GM21515 (cell line): Measurements from ENCODE around the gene CEP170B.
"Not testable (repeated sequence)": the region's sequence is repeated elsewhere in the genome, so short reads cannot be mapped to it uniquely, and the experiment has no call there.

ENCODE experiments used
- ATAC-seq: cut with Tn5 transposase; IDR thresholded peaks from one replicate; pipeline ENCODE4 v1.9.1; 2021; ENCODE audit not compliant: unreplicated experiment

The CEP170B gene

DNA sequence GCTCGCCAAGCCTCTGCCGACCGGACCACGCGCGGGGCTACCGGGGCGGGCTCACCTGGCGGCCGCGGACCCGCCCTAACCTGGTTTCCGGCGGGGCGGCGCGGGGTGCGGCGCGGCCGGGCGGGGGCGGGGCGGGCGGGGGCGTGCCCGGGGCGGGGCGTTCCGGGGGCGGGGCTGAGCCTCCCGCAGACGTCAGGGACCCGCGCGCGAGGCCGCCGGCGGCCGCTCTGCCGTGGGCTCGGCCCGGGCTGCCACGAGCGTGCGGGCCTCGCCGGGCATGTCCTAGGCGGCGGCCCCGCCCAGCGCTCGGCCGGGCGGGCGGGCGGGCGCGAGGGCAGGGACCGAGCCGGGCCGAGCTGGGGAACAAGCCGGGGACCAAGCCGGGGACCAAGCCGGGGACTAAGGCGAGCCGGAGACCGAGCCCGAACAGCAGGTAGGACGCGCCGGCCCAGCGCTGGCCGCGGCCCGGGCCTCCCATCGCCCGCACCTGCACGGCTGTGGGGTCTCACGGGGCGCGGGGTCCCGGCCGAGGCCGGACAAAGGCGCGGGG is at the start of gene CEP170B:
Gene CEP170B, plus strand, starts transcription at position 188 of the 550 bp plus-strand sequence. CDS start 3,183 bp downstream, outside the sequence.
- ATAC-seq: no peak

DNA sequence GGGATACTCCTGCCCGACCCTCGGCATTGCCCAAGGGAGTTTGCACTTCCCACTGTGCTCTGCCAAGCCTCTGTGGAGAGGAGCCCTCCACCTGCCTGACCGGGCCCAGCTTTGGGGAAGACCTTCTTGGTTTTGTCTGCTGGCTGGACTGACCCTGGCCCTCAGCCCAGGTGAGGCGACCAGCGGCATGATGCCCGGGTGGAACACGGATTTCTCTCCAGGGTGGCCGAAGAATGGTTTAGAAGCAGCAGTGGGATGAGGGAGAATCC is 48.5 kb upstream of the CEP170B start:
- ATAC-seq: peak; percentile 6

GRCh38 chr14:104817930-104818713 is 46.9 kb upstream of the CEP170B start:
- ATAC-seq: no peak

- no peak for ATAC-seq
Measured at GRCh38 chr14:104818714-104819161, 46.3 kb upstream of the CEP170B start.

- no peak for ATAC-seq
Measured at GRCh38 chr14:104819361-104819781, 45.7 kb upstream of the CEP170B start.

GRCh38 chr14:104820669-104821228 is 44.3 kb upstream of the CEP170B start:
- no peak for ATAC-seq

GRCh38 chr14:104821229-104821945 is 43.7 kb upstream of the CEP170B start:
- ATAC-seq: no peak

GRCh38 chr14:104821971-104822608 is 43.0 kb upstream of the CEP170B start:
- no peak for ATAC-seq

DNA sequence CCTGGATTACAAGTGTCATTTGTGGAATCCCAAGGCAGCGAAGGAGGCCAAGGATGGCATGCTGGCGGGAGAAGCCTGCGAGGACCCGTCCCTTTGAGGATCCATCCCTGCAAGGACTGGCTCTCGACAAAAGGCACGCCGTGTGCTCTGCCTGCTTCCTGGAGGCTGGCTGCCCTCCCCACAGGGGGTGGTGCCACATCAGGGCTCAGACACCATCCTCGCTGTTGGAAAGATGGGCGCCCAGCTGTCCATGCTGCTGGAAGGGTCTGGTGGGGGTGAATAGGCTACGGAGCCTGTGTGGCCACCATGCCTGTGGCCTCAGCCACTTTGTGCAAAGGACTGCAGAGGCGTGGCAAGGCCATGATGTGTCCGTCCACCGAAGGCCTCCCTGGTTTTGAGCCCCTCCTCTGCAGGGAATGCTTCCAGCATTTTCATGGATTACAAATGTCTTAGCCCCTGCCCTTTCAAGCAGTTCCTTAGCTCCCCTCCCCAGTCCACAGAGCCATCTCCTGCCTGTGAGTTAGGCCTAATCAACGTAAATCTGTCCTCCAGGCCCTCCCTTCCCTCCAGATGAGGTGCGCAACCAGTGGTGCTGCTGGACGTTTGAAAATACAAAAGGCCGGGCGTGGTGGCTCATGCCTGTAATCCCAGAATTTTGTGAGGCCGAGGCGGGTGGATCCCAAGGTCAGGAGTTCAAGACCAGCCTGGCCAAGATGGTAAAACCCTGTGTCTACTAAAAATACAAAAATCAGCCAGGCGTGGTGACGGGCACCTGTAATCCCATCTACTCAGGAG is 42.0 kb upstream of the CEP170B start:
- ATAC-seq: no peak

GRCh38 chr14:104824353-104824997 is 40.6 kb upstream of the CEP170B start:
- ATAC-seq: no peak

- peak; percentile 75 for ATAC-seq
Measured at GRCh38 chr14:104826189-104826860, 38.7 kb upstream of the CEP170B start.

DNA sequence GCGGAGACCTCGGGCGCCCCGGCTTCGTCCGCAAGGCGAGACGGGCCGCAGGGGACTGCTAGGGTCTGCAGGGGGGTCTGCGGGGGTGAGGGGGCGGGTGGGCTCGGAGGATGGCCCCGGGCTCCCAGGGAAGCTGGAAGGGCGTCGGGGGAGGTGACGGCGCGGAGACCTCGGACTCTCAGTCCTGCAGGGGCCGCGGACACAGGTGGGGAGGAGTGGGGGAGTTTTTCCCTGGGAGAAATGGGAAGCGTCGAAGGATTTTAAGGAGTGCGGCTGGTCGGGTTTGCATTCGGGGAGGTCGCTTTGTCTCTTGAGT is 38.2 kb upstream of the CEP170B start:
- no peak for ATAC-seq

- ATAC-seq: no peak
Measured at GRCh38 chr14:104827177-104828055, 37.7 kb upstream of the CEP170B start.

DNA sequence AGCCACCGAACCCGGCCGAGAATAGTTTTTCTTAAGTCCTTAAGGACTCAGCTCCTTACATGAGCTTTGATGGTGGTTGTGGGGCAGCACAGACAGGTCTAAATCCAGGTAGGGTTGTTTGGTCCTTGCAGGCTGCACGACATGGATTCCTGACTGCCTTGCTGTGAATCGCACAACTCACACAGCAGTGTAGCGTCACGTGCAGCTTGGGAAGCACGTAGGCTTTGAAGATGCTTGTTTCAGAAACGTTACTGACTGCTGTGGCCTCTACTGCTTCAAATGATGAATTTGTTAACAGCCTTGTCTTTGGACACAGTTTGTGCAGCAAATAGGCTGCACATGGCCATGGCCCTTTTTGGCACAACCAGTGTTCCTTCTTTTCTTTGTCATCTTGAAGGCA is 34.3 kb upstream of the CEP170B start:
- ATAC-seq: no peak

- ATAC-seq: not testable (repeated sequence)
Measured at GRCh38 chr14:104836171-104836935, 28.7 kb upstream of the CEP170B start.

DNA sequence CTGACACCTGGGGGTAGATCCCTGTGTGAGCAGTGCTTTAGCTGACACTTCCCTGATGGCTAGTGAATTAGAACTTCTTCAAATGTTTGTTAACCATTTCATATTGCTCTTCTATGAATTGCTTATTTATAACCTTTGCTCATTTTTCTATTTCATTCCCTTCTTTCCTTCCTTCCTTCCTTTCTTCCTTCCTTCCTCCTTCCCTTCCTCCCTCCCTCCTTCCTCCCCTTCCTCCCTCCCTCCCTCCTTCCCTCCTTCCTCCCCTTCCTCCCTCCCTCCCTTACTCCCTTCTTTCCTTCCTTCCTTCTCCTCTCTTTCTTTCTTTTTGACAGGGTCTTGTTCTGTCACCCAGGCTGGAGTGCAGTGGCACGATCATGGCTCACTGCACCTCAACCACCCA is 23.3 kb upstream of the CEP170B start:
- ATAC-seq: no peak

- ATAC-seq: no peak
Measured at GRCh38 chr14:104843006-104843405, 22.1 kb upstream of the CEP170B start.
